GM21737 (cell line): ENCODE data around the gene HLX.

ENCODE experiments used
- ATAC-seq: cut with Tn5 transposase; IDR thresholded peaks from one replicate; pipeline ENCODE4 v1.9.1; 2021; ENCODE audit warnings: mild to moderate bottlenecking, moderate library complexity; ENCODE audit not compliant: unreplicated experiment

Gene HLX

GRCh38 chr1:220924331-220924970 lies 45.2 kb downstream of the HLX start:
- no peak for ATAC-seq

GRCh38 chr1:220925707-220926106 lies 46.5 kb downstream of the HLX start:
- no peak for ATAC-seq

GRCh38 chr1:220926146-220926545 lies 46.9 kb downstream of the HLX start:
- ATAC-seq = no peak

- no peak for ATAC-seq
Measured at GRCh38 chr1:220927442-220927841, 48.2 kb downstream of the HLX start.

- ATAC-seq = no peak
Measured at GRCh38 chr1:220928320-220928719, 49.1 kb downstream of the HLX start.

GRCh38 chr1:220928725-220929300 lies 49.6 kb downstream of the HLX start:
- no peak for ATAC-seq

- ATAC-seq = no peak
Measured at GRCh38 chr1:220929304-220929703, 50.1 kb downstream of the HLX start.
